SW480 (cell line): ENCODE results near the gene ARMC8.

Source experiments
- DNase-seq: peaks from one replicate; pipeline ENCODE4 v3.0.0-alpha.2; 2016; ENCODE audit warnings: low spot score

ARMC8 gene

GRCh38 chr3:138308783-138309182 lies 121.7 kb downstream of the ARMC8 start:
- DNase-seq: no peak

- no peak for DNase-seq
These were observed 123.4 kb downstream of the ARMC8 start for GRCh38 chr3:138310494-138310893.

GRCh38 chr3:138314751-138315150 lies 127.7 kb downstream of the ARMC8 start:
- DNase-seq: no peak

GRCh38 chr3:138317687-138318086 lies 130.6 kb downstream of the ARMC8 start:
- DNase-seq: no peak

- no peak for DNase-seq
These were observed 136.9 kb downstream of the ARMC8 start for GRCh38 chr3:138323971-138324370.

GRCh38 chr3:138325990-138326389 lies 138.9 kb downstream of the ARMC8 start:
- DNase-seq: no peak

GRCh38 chr3:138326866-138327595 lies 139.9 kb downstream of the ARMC8 start:
- DNase-seq: no peak

- no peak for DNase-seq
These were observed 140.7 kb downstream of the ARMC8 start for GRCh38 chr3:138327831-138328230.

- DNase-seq: no peak
These were observed 141.2 kb downstream of the ARMC8 start for GRCh38 chr3:138328341-138328740.

GRCh38 chr3:138329127-138329983 lies 142.3 kb downstream of the ARMC8 start, which contains the start of gene NME9:
TSS of gene NME9 (minus strand) at chr3:138329851. CDS start at chr3:138329335, 516 bp downstream.
- peak; percentile 88 for DNase-seq

GRCh38 chr3:138329984-138330293 lies 142.8 kb downstream of the ARMC8 start:
- DNase-seq: no peak

- peak; percentile 23 for DNase-seq
These were observed 144.2 kb downstream of the ARMC8 start for GRCh38 chr3:138331143-138331894.

- peak; percentile 39 for DNase-seq
These were observed 145.5 kb downstream of the ARMC8 start for GRCh38 chr3:138332472-138333073.

- no peak for DNase-seq
These were observed 147.5 kb downstream of the ARMC8 start for GRCh38 chr3:138334608-138335007.

- DNase-seq: no peak
These were observed 149.4 kb downstream of the ARMC8 start for GRCh38 chr3:138336454-138336999.

- no peak for DNase-seq
These were observed 151.1 kb downstream of the ARMC8 start for GRCh38 chr3:138338244-138338643.

GRCh38 chr3:138338811-138339210 lies 151.7 kb downstream of the ARMC8 start:
- no peak for DNase-seq

- DNase-seq: no peak
These were observed 153.4 kb downstream of the ARMC8 start for GRCh38 chr3:138340511-138340910.

- DNase-seq: no peak
These were observed 157.7 kb downstream of the ARMC8 start for GRCh38 chr3:138344754-138345153.
